Neuronal stem cell (in vitro differentiated cells): ENCODE results near the gene NOLC1. TPM values are rescaled to one million over a fixed set of nuclear protein-coding genes. Genes with fewer than 3 reads are reported as not detected.

Experiments
- DNase-seq: peaks from one replicate; pipeline ENCODE4 v3.0.0-alpha.2; 2013; ENCODE audit warnings: low spot score
- H2AFZ ChIP-seq: one replicate; pipeline ENCODE4 v1.6.1; 2013; ENCODE audit warnings: mild to moderate bottlenecking, low read length, inconsistent platforms
- H2AK5ac ChIP-seq: 2 replicates; pipeline ENCODE4 v1.6.1; 2013; ENCODE audit warnings: low read depth, mild to moderate bottlenecking, inconsistent platforms, low read length, moderate library complexity, mixed read lengths
- H2BK120ac ChIP-seq: 2 replicates; pipeline ENCODE4 v1.6.1; 2013; ENCODE audit warnings: low read depth, mild to moderate bottlenecking, inconsistent platforms, low read length, moderate library complexity, mixed read lengths
- H2BK12ac ChIP-seq: one replicate; pipeline ENCODE4 v1.6.1; 2013; ENCODE audit warnings: low read length, inconsistent platforms
- H2BK15ac ChIP-seq: 2 replicates; pipeline ENCODE4 v1.6.1; 2013; ENCODE audit warnings: mild to moderate bottlenecking, low read length, inconsistent platforms, mixed read lengths
- H2BK5ac ChIP-seq: one replicate; pipeline ENCODE4 v1.6.1; 2013; ENCODE audit warnings: inconsistent platforms, mild to moderate bottlenecking, low read length, moderate library complexity
- H3K14ac ChIP-seq: one replicate; pipeline ENCODE4 v1.6.1; 2013; ENCODE audit warnings: low read length, inconsistent platforms
- H3K18ac ChIP-seq: 2 replicates; pipeline ENCODE4 v1.6.1; 2013; ENCODE audit warnings: low read length, inconsistent platforms
- H3K23ac ChIP-seq: 2 replicates; pipeline ENCODE4 v1.6.1; 2013; ENCODE audit warnings: low read depth, mild to moderate bottlenecking, mixed read lengths, low read length, inconsistent platforms; ENCODE audit not compliant: poor library complexity
- H3K27ac ChIP-seq: replicated peaks from 3 replicates; pipeline ENCODE4 v1.5.1; 2013; ENCODE audit warnings: low read length, inconsistent platforms
- H3K27me3 ChIP-seq, 3 experiments: 2 replicates each; pipeline ENCODE4 v1.6.1; 2013; ENCODE audit warnings: low read length in 3 of 3, mild to moderate bottlenecking in 2 of 3, inconsistent platforms in 1 of 3, low read depth in 1 of 3, mixed read lengths in 1 of 3, moderate library complexity in 1 of 3; ENCODE audit not compliant: control insufficient read depth in 3 of 3, insufficient read depth in 3 of 3
- H3K36me3 ChIP-seq, 2 donors: replicated peaks in 1 of 2; 2 replicates each; pipeline ENCODE4 v1.6.1; 2013; ENCODE audit warnings: low read length in 2 of 2; ENCODE audit not compliant: control insufficient read depth in 2 of 2, insufficient read depth in 2 of 2
- H3K4ac ChIP-seq: 2 replicates; pipeline ENCODE4 v1.6.1; 2013; ENCODE audit warnings: inconsistent platforms, mild to moderate bottlenecking, low read length, moderate library complexity
- H3K4me1 ChIP-seq, 2 donors: 1 replicate in 1 of 2; 2 replicates in 1 of 2; pipeline ENCODE4 v1.6.1; 2013; ENCODE audit warnings: low read length in 2 of 2, low read depth in 1 of 2; ENCODE audit not compliant: control insufficient read depth in 2 of 2, insufficient read depth in 1 of 2
- H3K4me2 ChIP-seq: one replicate; pipeline ENCODE4 v1.6.1; 2013; ENCODE audit warnings: mild to moderate bottlenecking, low read length, inconsistent platforms; ENCODE audit not compliant: insufficient read depth, poor library complexity, severe bottlenecking
- H3K4me3 ChIP-seq, 2 donors: 2 replicates each; pipeline ENCODE4 v1.5.1; 2013; ENCODE audit warnings: low read length in 2 of 2, mild to moderate bottlenecking in 2 of 2, inconsistent platforms in 1 of 2, moderate library complexity in 1 of 2
- H3K79me1 ChIP-seq: one replicate; pipeline ENCODE4 v1.6.1; 2013; ENCODE audit warnings: low read depth, mild to moderate bottlenecking, inconsistent platforms, low read length, moderate library complexity
- H3K9ac ChIP-seq: one replicate; pipeline ENCODE4 v1.6.1; 2013; ENCODE audit warnings: mild to moderate bottlenecking, low read depth, low read length, inconsistent platforms; ENCODE audit not compliant: poor library complexity
- H3K9me3 ChIP-seq, 2 donors: replicated peaks in 1 of 2; 2 replicates each; pipeline versions ENCODE3 to v1.6.1; 2013; ENCODE audit warnings: low read length in 2 of 2, mild to moderate bottlenecking in 2 of 2, inconsistent platforms in 1 of 2, low read depth in 1 of 2, mixed read lengths in 1 of 2, moderate library complexity in 1 of 2; ENCODE audit not compliant: control insufficient read depth in 2 of 2, insufficient read depth in 1 of 2
- H4K8ac ChIP-seq: one replicate; pipeline ENCODE4 v1.6.1; 2013; ENCODE audit warnings: low read depth, mild to moderate bottlenecking, inconsistent platforms, low read length, moderate library complexity
- H4K91ac ChIP-seq: one replicate; pipeline ENCODE4 v1.6.1; 2013; ENCODE audit warnings: low read length, low read depth, mild to moderate bottlenecking, inconsistent platforms; ENCODE audit not compliant: poor library complexity
- WGBS, 2 donors: extraction: QIAGEN DNeasy Blood & Tissue Kit; methylation state at CpG; one replicate each; pipeline ENCODE4 v1.1.7; 2013; ENCODE audit warnings: missing lambda C conversion rate in 2 of 2, mixed read lengths in 1 of 2; ENCODE audit not compliant: insufficient read length in 2 of 2, insufficient replicate concordance in 1 of 2; ENCODE audit errors: extremely low coverage in 2 of 2; 5-methylcytosine and 5-hydroxymethylcytosine counted together
- polyA plus RNA-seq, 2 experiments: library from polyadenylated mRNA; stranded (reverse); fragments of 200-250 nt; gene quantifications; one replicate each; pipeline ENCODE4 v1.2.3, GENCODE V29; 2013

NOLC1 gene
- polyA plus RNA-seq (2013, experiment 1 of 2): 80.8 TPM
- 80.1 TPM for polyA plus RNA-seq (2013, experiment 2 of 2)

DNA sequence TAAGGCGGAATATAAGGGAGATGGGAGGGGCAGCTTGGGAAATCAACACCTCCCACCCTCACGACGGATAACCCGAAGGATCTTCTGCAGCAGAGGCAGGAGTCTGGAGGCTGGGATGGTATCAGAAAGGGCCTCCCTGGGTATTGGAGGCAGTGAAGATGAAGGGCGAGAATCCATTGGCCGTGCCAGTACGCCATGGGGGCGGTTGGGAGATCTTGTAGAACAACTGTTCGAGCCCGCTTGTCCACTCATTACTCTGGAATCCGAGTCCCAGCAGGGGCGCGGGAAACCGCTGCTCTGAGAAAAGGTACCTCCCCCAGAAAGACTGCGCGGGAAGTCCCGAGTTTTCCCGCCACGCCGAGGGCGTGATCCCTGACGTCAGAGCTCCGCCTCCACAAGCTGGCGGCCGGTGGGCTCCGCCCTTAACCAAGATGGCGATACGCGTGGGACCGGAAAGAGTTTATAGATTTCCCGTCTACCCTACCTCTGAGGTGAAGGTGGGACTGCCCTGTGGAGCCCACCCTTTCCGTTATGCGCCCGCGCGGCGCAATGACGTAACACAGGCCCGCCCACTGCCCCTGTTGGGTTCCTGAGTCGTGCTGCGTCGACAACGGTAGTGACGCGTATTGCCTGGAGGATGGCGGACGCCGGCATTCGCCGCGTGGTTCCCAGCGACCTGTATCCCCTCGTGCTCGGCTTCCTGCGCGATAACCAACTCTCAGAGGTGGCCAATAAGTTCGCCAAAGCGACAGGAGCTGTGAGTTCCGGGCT, at the start of gene NOLC1:
Gene NOLC1, plus strand, starts transcription at position 616 of the 771 bp plus-strand sequence. Its CDS starts 22 bp downstream, at position 638.
- DNase-seq: peak; percentile 98
- H3K27ac ChIP-seq: peak within 1 kb of the TSS; percentile 85
- H2AFZ ChIP-seq: peak within 1 kb of the TSS; percentile 92
- H3K4me1 ChIP-seq: peaks cover 9 to 11% of the 10 kb centered on the region in 2 donors
- no peaks in the 10 kb centered on the region for H3K9me3 ChIP-seq
- peak within 1 kb of the TSS; percentile 26 for H3K14ac ChIP-seq
- H3K4me2 ChIP-seq: peak within 1 kb of the TSS; percentile 56
- no peak within 1 kb of the TSS for H4K8ac ChIP-seq
- H4K91ac ChIP-seq: peak within 1 kb of the TSS; percentile 7
- H3K18ac ChIP-seq: peak within 1 kb of the TSS; percentile 88
- no peak within 1 kb of the TSS for H3K4ac ChIP-seq
- no peak within 1 kb of the TSS for H2BK15ac ChIP-seq
- peak within 1 kb of the TSS; percentile 93 to 96 for H3K4me3 ChIP-seq
- peak within 1 kb of the TSS; percentile 91 for H3K9ac ChIP-seq
- peak within 1 kb of the TSS; percentile 6 for H2AK5ac ChIP-seq
- peaks cover 26 to 68% of the 10 kb centered on the region in 2 donors for H3K36me3 ChIP-seq
- no CpG with 5 or more reads among the region's 59 CpGs for WGBS, 2 donors
- peak within 1 kb of the TSS; percentile 25 for H3K23ac ChIP-seq
- no peaks in the 10 kb centered on the region for H3K27me3 ChIP-seq
- H2BK5ac ChIP-seq: peak within 1 kb of the TSS; percentile 8
- H2BK12ac ChIP-seq: no peak within 1 kb of the TSS
- peaks cover 7% of the 10 kb centered on the region for H3K79me1 ChIP-seq
- H2BK120ac ChIP-seq: no peak within 1 kb of the TSS

DNA sequence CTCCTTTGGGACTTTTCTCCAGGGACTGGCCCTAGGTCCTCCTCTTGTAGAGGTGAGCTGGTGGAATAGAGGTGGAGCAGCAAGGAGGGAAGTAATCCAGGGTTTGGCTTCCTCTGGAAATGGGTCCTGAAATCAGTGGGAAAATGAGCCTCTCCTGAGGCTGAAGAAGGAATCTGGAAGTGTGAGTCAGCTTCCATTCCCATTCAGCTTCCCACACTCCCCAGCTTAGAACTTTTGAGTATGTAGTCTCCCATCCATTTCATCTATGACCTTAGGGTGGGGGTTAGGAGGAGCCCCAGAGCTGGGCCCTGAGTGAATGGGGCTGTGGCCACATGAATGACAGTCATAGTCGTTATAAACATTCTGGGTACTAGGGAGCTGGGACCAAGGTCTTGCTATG, 49.8 kb upstream of the NOLC1 start:
- Histone ChIP-seq H3K4me3 (no peak overlapping the region), H2BK15ac (no peak overlapping the region), H2BK5ac (no peak overlapping the region), H2BK120ac (no peak overlapping the region), H3K14ac (no peak overlapping the region), H4K8ac (no peak overlapping the region), H2BK12ac (no peak overlapping the region), H3K36me3 (peaks cover 12 to 59% of the 10 kb centered on the region in 2 donors), H3K9ac (no peak overlapping the region), H3K9me3 (no peaks in the 10 kb centered on the region), H3K27me3 (no peaks in the 10 kb centered on the region), H2AFZ (no peak overlapping the region), H4K91ac (no peak overlapping the region), H2AK5ac (no peak overlapping the region), H3K4me2 (no peak overlapping the region), H3K4me1 (no peaks in the 10 kb centered on the region), H3K79me1 (no peaks in the 10 kb centered on the region), H3K18ac (no peak overlapping the region), H3K4ac (no peak overlapping the region), H3K27ac (no peak overlapping the region), H3K23ac (no peak overlapping the region)
- no CpG with 5 or more reads among the region's 1 CpG for WGBS, 2 donors
- no peak for DNase-seq

DNA sequence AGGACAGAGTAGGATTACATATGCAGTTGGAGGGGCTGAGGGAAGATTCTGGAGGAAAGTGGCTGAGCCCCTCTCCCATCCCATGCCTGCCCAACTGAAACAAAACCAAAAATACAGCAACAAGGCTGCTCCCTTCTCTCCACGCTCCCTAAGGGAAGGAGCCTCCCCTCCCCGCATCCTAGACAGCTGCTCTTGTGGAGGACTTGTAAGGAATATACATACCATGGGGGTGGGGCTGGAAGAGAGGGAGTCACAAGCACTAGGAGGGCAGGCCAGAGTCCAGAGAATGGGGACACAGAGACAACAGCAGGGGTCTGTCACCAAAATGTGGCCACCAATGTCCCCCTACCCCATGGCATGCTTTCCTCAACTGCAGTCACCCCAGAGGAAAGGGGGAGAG, 45.2 kb upstream of the NOLC1 start:
- Histone ChIP-seq H2BK5ac (no peak overlapping the region), H3K27me3 (no peaks in the 10 kb centered on the region), H3K14ac (no peak overlapping the region), H4K91ac (no peak overlapping the region), H2BK120ac (no peak overlapping the region), H3K27ac (no peak overlapping the region), H3K9ac (no peak overlapping the region), H2AK5ac (no peak overlapping the region), H3K18ac (no peak overlapping the region), H3K4me1 (no peaks in the 10 kb centered on the region), H3K4me2 (no peak overlapping the region), H4K8ac (no peak overlapping the region), H3K23ac (no peak overlapping the region), H3K9me3 (peaks cover 0 to 2% of the 10 kb centered on the region in 2 donors), H3K36me3 (peaks cover 52 to 95% of the 10 kb centered on the region in 2 donors), H2BK12ac (no peak overlapping the region), H3K4ac (no peak overlapping the region), H2BK15ac (no peak overlapping the region), H2AFZ (no peak overlapping the region), H3K79me1 (peaks cover 14% of the 10 kb centered on the region), H3K4me3 (no peak overlapping the region)
- no CpG with 5 or more reads among the region's 2 CpGs for WGBS, 2 donors
- no peak for DNase-seq
